ENCODE results near the gene SERINC3. TPM values are rescaled to one million over a fixed set of nuclear protein-coding genes. Genes with fewer than 3 reads are reported as not detected.

The SERINC3 gene
- total and polyA plus RNA-seq, 2 of the 13 experiments (the other 11 are each of a cell fraction or from before 2014, with no cell fraction given): 82.0 to 226 TPM

DNA sequence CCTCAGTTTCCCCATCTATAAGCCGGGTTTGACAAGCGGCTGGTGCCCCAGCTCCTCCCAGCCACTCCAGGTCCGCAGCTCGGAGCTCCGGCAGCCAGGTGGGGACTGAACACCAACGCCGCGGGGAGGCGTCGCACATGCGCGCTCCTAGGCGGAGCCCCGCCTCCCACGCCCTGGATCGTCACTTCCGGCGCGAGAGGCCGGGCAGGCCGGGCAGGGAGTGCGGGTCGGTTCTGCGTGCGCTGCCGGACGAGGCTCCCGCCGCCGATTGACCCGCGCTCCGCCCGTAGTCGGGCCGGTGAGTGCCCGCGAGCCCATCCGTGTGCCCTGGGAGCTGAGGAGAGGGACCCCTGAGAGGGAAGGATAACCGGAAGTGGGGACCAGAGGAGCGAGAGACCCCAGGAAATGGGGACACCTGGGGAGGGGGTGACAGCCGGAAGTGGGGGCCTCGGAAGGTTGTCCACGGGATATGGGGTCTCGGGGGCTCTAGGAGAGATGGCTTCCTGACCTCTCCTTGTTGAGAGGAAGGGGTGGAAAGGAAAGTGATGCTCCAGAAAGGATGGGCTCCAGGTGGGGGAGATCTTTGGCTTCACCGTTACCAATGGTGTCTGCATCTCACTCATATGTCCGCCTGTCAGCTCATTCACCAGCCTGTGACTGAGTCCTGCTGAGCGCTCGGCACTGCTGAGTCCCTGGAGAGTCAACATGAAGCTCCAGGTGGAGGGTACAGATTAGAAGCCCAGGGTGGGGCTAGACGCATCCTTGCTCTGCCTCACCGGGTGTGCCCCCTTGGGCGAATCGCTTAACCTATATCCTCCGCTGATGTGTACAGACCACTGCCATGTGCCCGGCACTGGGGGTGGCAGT is 45.9 kb downstream of the SERINC3 start, which contains the start of gene TTPAL (continued):
- TF ChIP-seq, protein P1, sequence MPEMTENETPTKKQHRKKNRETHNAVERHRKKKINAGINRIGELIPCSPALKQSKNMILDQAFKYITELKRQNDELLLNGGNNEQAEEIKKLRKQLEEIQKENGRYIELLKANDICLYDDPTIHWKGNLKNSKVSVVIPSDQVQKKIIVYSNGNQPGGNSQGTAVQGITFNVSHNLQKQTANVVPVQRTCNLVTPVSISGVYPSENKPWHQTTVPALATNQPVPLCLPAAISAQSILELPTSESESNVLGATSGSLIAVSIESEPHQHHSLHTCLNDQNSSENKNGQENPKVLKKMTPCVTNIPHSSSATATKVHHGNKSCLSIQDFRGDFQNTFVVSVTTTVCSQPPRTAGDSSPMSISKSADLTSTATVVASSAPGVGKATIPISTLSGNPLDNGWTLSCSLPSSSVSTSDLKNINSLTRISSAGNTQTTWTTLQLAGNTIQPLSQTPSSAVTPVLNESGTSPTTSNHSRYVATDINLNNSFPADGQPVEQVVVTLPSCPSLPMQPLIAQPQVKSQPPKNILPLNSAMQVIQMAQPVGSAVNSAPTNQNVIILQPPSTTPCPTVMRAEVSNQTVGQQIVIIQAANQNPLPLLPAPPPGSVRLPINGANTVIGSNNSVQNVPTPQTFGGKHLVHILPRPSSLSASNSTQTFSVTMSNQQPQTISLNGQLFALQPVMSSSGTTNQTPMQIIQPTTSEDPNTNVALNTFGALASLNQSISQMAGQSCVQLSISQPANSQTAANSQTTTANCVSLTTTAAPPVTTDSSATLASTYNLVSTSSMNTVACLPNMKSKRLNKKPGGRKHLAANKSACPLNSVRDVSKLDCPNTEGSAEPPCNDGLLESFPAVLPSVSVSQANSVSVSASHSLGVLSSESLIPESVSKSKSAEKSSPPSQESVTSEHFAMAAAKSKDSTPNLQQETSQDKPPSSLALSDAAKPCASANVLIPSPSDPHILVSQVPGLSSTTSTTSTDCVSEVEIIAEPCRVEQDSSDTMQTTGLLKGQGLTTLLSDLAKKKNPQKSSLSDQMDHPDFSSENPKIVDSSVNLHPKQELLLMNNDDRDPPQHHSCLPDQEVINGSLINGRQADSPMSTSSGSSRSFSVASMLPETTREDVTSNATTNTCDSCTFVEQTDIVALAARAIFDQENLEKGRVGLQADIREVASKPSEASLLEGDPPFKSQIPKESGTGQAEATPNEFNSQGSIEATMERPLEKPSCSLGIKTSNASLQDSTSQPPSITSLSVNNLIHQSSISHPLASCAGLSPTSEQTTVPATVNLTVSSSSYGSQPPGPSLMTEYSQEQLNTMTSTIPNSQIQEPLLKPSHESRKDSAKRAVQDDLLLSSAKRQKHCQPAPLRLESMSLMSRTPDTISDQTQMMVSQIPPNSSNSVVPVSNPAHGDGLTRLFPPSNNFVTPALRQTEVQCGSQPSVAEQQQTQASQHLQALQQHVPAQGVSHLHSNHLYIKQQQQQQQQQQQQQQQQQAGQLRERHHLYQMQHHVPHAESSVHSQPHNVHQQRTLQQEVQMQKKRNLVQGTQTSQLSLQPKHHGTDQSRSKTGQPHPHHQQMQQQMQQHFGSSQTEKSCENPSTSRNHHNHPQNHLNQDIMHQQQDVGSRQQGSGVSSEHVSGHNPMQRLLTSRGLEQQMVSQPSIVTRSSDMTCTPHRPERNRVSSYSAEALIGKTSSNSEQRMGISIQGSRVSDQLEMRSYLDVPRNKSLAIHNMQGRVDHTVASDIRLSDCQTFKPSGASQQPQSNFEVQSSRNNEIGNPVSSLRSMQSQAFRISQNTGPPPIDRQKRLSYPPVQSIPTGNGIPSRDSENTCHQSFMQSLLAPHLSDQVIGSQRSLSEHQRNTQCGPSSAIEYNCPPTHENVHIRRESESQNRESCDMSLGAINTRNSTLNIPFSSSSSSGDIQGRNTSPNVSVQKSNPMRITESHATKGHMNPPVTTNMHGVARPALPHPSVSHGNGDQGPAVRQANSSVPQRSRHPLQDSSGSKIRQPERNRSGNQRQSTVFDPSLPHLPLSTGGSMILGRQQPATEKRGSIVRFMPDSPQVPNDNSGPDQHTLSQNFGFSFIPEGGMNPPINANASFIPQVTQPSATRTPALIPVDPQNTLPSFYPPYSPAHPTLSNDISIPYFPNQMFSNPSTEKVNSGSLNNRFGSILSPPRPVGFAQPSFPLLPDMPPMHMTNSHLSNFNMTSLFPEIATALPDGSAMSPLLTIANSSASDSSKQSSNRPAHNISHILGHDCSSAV (CRISPR knock-in tag; IDR thresholded peaks at IDR 0.05; ENCODE audit: borderline replicate concordance): peak; percentile 94; the same call in 1 of the 2 replicates
- TF ChIP-seq, protein P2, sequence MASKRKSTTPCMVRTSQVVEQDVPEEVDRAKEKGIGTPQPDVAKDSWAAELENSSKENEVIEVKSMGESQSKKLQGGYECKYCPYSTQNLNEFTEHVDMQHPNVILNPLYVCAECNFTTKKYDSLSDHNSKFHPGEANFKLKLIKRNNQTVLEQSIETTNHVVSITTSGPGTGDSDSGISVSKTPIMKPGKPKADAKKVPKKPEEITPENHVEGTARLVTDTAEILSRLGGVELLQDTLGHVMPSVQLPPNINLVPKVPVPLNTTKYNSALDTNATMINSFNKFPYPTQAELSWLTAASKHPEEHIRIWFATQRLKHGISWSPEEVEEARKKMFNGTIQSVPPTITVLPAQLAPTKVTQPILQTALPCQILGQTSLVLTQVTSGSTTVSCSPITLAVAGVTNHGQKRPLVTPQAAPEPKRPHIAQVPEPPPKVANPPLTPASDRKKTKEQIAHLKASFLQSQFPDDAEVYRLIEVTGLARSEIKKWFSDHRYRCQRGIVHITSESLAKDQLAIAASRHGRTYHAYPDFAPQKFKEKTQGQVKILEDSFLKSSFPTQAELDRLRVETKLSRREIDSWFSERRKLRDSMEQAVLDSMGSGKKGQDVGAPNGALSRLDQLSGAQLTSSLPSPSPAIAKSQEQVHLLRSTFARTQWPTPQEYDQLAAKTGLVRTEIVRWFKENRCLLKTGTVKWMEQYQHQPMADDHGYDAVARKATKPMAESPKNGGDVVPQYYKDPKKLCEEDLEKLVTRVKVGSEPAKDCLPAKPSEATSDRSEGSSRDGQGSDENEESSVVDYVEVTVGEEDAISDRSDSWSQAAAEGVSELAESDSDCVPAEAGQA (IDR thresholded peaks at IDR 0.05; ENCODE audit: low read depth): peak; percentile 87
- TF ChIP-seq, protein P2 (CRISPR knock-in tag; IDR thresholded peaks at IDR 0.05; ENCODE audit: borderline replicate concordance): no peak
- TF ChIP-seq JARID2 (CRISPR knock-in tag; IDR thresholded peaks at IDR 0.05; ENCODE audit: insufficient replicate concordance) (peak; percentile 95), RBAK (CRISPR knock-in tag; IDR thresholded peaks at IDR 0.05) (no peak; the same call in 1 of the 2 replicates)
- TF ChIP-seq, protein P3, sequence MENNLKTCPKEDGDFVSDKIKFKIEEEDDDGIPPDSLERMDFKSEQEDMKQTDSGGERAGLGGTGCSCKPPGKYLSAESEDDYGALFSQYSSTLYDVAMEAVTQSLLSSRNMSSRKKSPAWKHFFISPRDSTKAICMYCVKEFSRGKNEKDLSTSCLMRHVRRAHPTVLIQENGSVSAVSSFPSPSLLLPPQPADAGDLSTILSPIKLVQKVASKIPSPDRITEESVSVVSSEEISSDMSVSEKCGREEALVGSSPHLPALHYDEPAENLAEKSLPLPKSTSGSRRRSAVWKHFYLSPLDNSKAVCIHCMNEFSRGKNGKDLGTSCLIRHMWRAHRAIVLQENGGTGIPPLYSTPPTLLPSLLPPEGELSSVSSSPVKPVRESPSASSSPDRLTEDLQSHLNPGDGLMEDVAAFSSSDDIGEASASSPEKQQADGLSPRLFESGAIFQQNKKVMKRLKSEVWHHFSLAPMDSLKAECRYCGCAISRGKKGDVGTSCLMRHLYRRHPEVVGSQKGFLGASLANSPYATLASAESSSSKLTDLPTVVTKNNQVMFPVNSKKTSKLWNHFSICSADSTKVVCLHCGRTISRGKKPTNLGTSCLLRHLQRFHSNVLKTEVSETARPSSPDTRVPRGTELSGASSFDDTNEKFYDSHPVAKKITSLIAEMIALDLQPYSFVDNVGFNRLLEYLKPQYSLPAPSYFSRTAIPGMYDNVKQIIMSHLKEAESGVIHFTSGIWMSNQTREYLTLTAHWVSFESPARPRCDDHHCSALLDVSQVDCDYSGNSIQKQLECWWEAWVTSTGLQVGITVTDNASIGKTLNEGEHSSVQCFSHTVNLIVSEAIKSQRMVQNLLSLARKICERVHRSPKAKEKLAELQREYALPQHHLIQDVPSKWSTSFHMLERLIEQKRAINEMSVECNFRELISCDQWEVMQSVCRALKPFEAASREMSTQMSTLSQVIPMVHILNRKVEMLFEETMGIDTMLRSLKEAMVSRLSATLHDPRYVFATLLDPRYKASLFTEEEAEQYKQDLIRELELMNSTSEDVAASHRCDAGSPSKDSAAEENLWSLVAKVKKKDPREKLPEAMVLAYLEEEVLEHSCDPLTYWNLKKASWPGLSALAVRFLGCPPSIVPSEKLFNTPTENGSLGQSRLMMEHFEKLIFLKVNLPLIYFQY (CRISPR knock-in tag; IDR thresholded peaks at IDR 0.05; ENCODE audit: borderline replicate concordance): peak; percentile 96
